DOHH2 (cell line): ENCODE results near the gene SLC18B1.

Source experiments
- H3F3A ChIP-seq: fragments of 200-600 bp; sonication (generic), shearing (Covaris generic); 2 replicates; pipeline ENCODE4 v1.6.0; 2016; ENCODE audit warnings: antibody characterized with exemption, mild to moderate bottlenecking; ENCODE audit not compliant: control insufficient read depth, insufficient read depth
- H3K27ac ChIP-seq: fragments of 200-600 bp; sonication (generic); 2 replicates; pipeline ENCODE4 v1.5.1; 2014; ENCODE audit warnings: low read depth, mild to moderate bottlenecking, low read length, moderate library complexity
- H3K27me3 ChIP-seq: fragments of 200-600 bp; sonication (generic); 2 replicates; pipeline ENCODE4 v1.6.1; 2014; ENCODE audit warnings: mild to moderate bottlenecking, low read length, mixed read lengths; ENCODE audit not compliant: control insufficient read depth
- H3K36me3 ChIP-seq: fragments of 200-600 bp; sonication (generic); 2 replicates; pipeline ENCODE4 v1.6.1; 2014; ENCODE audit warnings: mild to moderate bottlenecking, low read length, moderate library complexity, mixed read lengths; ENCODE audit not compliant: control insufficient read depth
- H3K4me1 ChIP-seq: fragments of 200-600 bp; sonication (generic); 2 replicates; pipeline ENCODE4 v1.6.1; 2014; ENCODE audit warnings: mild to moderate bottlenecking, low read length, mixed read lengths; ENCODE audit not compliant: control insufficient read depth
- H3K4me2 ChIP-seq: fragments of 200-600 bp; sonication (generic); 2 replicates; pipeline ENCODE4 v1.6.0; 2014; ENCODE audit warnings: mild to moderate bottlenecking, low read length, moderate library complexity
- H3K4me3 ChIP-seq: fragments of 200-600 bp; sonication (generic); 2 replicates; pipeline ENCODE4 v1.5.1; 2014; ENCODE audit warnings: mild to moderate bottlenecking, low read length, mixed read lengths
- H3K79me2 ChIP-seq: fragments of 200-600 bp; sonication (generic); 2 replicates; pipeline ENCODE4 v1.6.1; 2014; ENCODE audit warnings: mild to moderate bottlenecking, low read length, mixed read lengths; ENCODE audit not compliant: control insufficient read depth
- H3K9me2 ChIP-seq: fragments of 200-600 bp; sonication (generic); replicated peaks from 2 replicates; pipeline ENCODE4 v1.6.1; 2014; ENCODE audit warnings: mild to moderate bottlenecking, low read length, mixed read lengths; ENCODE audit not compliant: control insufficient read depth
- H3K9me3 ChIP-seq: fragments of 200-600 bp; sonication (generic); 2 replicates; pipeline ENCODE4 v1.6.1; 2014; ENCODE audit warnings: antibody characterized with exemption, low read length, mixed read lengths; ENCODE audit not compliant: control insufficient read depth, insufficient read depth
- H4K20me1 ChIP-seq: fragments of 200-600 bp; sonication (generic); 2 replicates; pipeline ENCODE4 v1.6.0; 2014; ENCODE audit warnings: low read depth, mild to moderate bottlenecking, antibody characterized with exemption, low read length, moderate library complexity; ENCODE audit not compliant: control insufficient read depth, insufficient read depth
- CTCF ChIP-seq: fragments of 200-600 bp; sonication (generic); IDR thresholded peaks from one replicate; pipeline ENCODE4 v1.5.1; 2014; ENCODE audit warnings: antibody characterized with exemption, mild to moderate bottlenecking, low read depth, low read length; ENCODE audit not compliant: poor library complexity, severe bottlenecking
- EZH2phosphoT487 ChIP-seq: fragments of 200-600 bp; sonication (generic); IDR thresholded peaks from 2 replicates; pipeline ENCODE4 v1.6.1; 2017; ENCODE audit warnings: borderline replicate concordance, mild to moderate bottlenecking, antibody characterized with exemption, low read length, moderate library complexity, mixed read lengths

Gene SLC18B1

GRCh38 chr6:132765560-132765959 lies 32.9 kb downstream of the SLC18B1 start:
- peaks cover 39% of the 10 kb centered on the region for H3K4me1 ChIP-seq
- H3K4me3 ChIP-seq = no peak overlapping the region
- H3K36me3 ChIP-seq = no peaks in the 10 kb centered on the region
- H3F3A ChIP-seq = peaks cover 3% of the 10 kb centered on the region; the same call in 1 of the 2 replicates
- no peak for TF ChIP-seq EZH2phosphoT487
- no peak for TF ChIP-seq CTCF
- no peaks in the 10 kb centered on the region for H3K27me3 ChIP-seq
- H3K9me3 ChIP-seq = no peaks in the 10 kb centered on the region
- H3K9me2 ChIP-seq = no peaks in the 10 kb centered on the region
- no peak overlapping the region for H3K27ac ChIP-seq
- no peaks in the 10 kb centered on the region for H4K20me1 ChIP-seq
- no peak overlapping the region for H3K4me2 ChIP-seq
- H3K79me2 ChIP-seq = no peaks in the 10 kb centered on the region

- TF ChIP-seq CTCF = no peak
- no peak for TF ChIP-seq EZH2phosphoT487
- Histone ChIP-seq H4K20me1 (no peaks in the 10 kb centered on the region), H3K79me2 (no peaks in the 10 kb centered on the region), H3K27me3 (no peaks in the 10 kb centered on the region), H3K4me3 (no peak overlapping the region), H3K9me3 (no peaks in the 10 kb centered on the region), H3K4me2 (no peak overlapping the region), H3K27ac (no peak overlapping the region), H3K4me1 (peaks cover 51% of the 10 kb centered on the region), H3K9me2 (no peaks in the 10 kb centered on the region), H3K36me3 (no peaks in the 10 kb centered on the region; the same call in 1 of the 2 replicates), H3F3A (peaks cover 3% of the 10 kb centered on the region; the same call in 1 of the 2 replicates)
Measured at GRCh38 chr6:132764370-132764769, 34.1 kb downstream of the SLC18B1 start.

- H4K20me1 ChIP-seq = no peaks in the 10 kb centered on the region
- TF ChIP-seq EZH2phosphoT487 (no peak), CTCF (no peak)
- H3K4me3 ChIP-seq = peak overlapping the region; percentile 49
- peaks cover 62% of the 10 kb centered on the region for H3K4me1 ChIP-seq
- no peaks in the 10 kb centered on the region for H3K9me3 ChIP-seq
- peaks cover 6% of the 10 kb centered on the region for H3F3A ChIP-seq
- H3K4me2 ChIP-seq = peak overlapping the region; percentile 54
- no peaks in the 10 kb centered on the region for H3K27me3 ChIP-seq
- no peaks in the 10 kb centered on the region for H3K9me2 ChIP-seq
- no peak overlapping the region for H3K27ac ChIP-seq
- 0 out of 2 replicates have a peak, but pooled peaks cover 2% of the 10 kb centered on the region for H3K79me2 ChIP-seq
- H3K36me3 ChIP-seq = no peaks in the 10 kb centered on the region; the same call in 1 of the 2 replicates
Measured at GRCh38 chr6:132763269-132763668, 35.2 kb downstream of the SLC18B1 start.
